C4-2B (cell line): Measurements from ENCODE around the gene PLEKHA8.

Experiments used
- ZFX ChIP-seq: fragments of 450-650 bp; IDR thresholded peaks from 2 replicates; pipeline ENCODE4 v1.6.1; 2017
- TF ChIP-seq, protein P1 (sequence below): fragments of 450-650 bp; conservative IDR thresholded peaks from 2 replicates; pipeline ENCODE4 v1.5.1; 2017; ENCODE audit warnings: mild to moderate bottlenecking

DNA sequence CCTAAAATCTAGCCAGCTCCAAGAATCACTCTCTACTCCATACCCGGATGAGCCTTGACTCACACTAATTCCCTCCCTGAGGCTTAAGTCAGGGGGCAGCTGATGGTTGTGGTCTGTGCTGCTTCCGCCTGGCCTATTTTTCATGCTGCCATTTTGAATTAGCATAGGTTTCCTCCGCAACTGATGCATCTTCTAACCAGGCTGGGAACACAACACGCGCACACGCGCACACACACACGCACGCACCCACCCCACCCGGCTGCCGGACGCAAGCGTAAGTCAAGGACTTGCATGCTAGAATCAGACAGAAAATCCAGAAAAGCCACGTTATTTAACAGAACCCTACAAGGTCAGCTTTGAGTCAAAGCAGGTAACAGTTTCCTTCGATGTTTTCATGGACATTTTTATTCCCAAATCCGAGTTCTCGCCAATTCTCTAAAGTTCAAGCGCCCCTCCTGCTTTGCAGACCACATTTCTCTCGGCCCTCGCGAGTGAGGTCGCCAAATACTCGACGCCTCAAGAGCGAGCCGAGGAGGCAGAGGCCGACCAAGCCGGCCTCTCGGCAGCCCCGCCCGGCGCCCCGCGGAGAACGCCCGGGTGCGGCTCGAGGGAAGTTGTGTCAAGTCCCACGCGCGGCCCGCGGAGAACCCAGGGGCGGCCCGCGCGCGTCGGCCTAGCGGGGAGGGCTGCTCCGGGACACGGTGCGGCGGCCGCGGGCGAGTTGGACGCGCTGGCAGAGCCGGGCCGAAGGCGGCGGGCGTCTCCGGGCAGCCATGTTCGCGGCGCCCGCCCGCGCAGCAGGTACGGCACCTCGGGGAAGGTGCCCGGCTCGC, 39.6 kb upstream of the PLEKHA8 start:
- TF ChIP-seq, protein P1, sequence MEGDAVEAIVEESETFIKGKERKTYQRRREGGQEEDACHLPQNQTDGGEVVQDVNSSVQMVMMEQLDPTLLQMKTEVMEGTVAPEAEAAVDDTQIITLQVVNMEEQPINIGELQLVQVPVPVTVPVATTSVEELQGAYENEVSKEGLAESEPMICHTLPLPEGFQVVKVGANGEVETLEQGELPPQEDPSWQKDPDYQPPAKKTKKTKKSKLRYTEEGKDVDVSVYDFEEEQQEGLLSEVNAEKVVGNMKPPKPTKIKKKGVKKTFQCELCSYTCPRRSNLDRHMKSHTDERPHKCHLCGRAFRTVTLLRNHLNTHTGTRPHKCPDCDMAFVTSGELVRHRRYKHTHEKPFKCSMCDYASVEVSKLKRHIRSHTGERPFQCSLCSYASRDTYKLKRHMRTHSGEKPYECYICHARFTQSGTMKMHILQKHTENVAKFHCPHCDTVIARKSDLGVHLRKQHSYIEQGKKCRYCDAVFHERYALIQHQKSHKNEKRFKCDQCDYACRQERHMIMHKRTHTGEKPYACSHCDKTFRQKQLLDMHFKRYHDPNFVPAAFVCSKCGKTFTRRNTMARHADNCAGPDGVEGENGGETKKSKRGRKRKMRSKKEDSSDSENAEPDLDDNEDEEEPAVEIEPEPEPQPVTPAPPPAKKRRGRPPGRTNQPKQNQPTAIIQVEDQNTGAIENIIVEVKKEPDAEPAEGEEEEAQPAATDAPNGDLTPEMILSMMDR = no peak
- peak; percentile 85; the same call in 1 of the 2 replicates for TF ChIP-seq ZFX
